Progenitor cell of endocrine pancreas (in vitro differentiated cells): Measurements from ENCODE around the gene CTCFL. TPM values are rescaled to one million over a fixed set of nuclear protein-coding genes. Genes with fewer than 3 reads are reported as not detected.

Experiments used
- DNase-seq: peaks from one replicate; pipeline ENCODE4 v3.0.0; 2021; ENCODE audit warnings: low spot score; ENCODE audit not compliant: unreplicated experiment
- H3K27ac Mint-ChIP-seq: 2 replicates; pipeline ENCODE4 v1.8.0; 2021; ENCODE audit warnings: mild to moderate bottlenecking, moderate library complexity, mixed read lengths
- H3K27me3 Mint-ChIP-seq: 2 replicates; pipeline ENCODE4 v1.8.0; 2021; ENCODE audit warnings: mixed read lengths
- H3K36me3 Mint-ChIP-seq: 2 replicates; pipeline ENCODE4 v1.8.0; 2022; ENCODE audit warnings: mixed read lengths; ENCODE audit not compliant: insufficient read depth
- H3K4me1 Mint-ChIP-seq: 2 replicates; pipeline ENCODE4 v1.8.0; 2021; ENCODE audit warnings: low read depth, mixed read lengths
- H3K4me3 Mint-ChIP-seq: 2 replicates; pipeline ENCODE4 v1.8.0; 2021; ENCODE audit warnings: low read depth, mild to moderate bottlenecking, moderate library complexity, mixed read lengths
- H3K9me3 Mint-ChIP-seq: 2 replicates; pipeline ENCODE4 v1.8.0; 2021; ENCODE audit warnings: low read depth, mixed read lengths
- CTCF ChIP-seq: fragments of 200-600 bp; sonication (generic); IDR thresholded peaks from one replicate; pipeline ENCODE4 v1.5.0; 2021; ENCODE audit warnings: antibody characterized with exemption, mild to moderate bottlenecking; ENCODE audit not compliant: unreplicated experiment
- total RNA-seq: library from RNA; stranded (reverse); gene quantifications from 2 replicates; pipeline ENCODE4 v1.2.1, GENCODE V29; 2021

CTCFL gene
- total RNA-seq, 1 donor from 2014 or later, result not detected

- no peak for DNase-seq
- Mint-ChIP-seq H3K27me3 (peaks cover 23% of the 10 kb centered on the region), H3K4me1 (peaks cover 6% of the 10 kb centered on the region), H3K36me3 (no peaks in the 10 kb centered on the region), H3K4me3 (no peak overlapping the region), H3K9me3 (no peaks in the 10 kb centered on the region), H3K27ac (no peak overlapping the region)
- no peak for TF ChIP-seq CTCF
Measured at GRCh38 chr20:57526087-57526884, 1.3 kb upstream of the CTCFL start.

GRCh38 chr20:57525328-57526086 is 567 bp upstream of the CTCFL start:
- no peak for TF ChIP-seq CTCF
- no peak for DNase-seq
- Mint-ChIP-seq H3K9me3 (no peaks in the 10 kb centered on the region), H3K27ac (no peak overlapping the region), H3K36me3 (no peaks in the 10 kb centered on the region), H3K4me3 (no peak overlapping the region), H3K4me1 (peaks cover 6% of the 10 kb centered on the region), H3K27me3 (peaks cover 27% of the 10 kb centered on the region)

GRCh38 chr20:57523782-57524181 is 1.2 kb downstream of the CTCFL start:
- H3K27me3 Mint-ChIP-seq, result peaks cover 27% of the 10 kb centered on the region
- H3K4me3 Mint-ChIP-seq, result no peak overlapping the region
- no peak overlapping the region for H3K27ac Mint-ChIP-seq
- no peak for TF ChIP-seq CTCF
- H3K36me3 Mint-ChIP-seq, result no peaks in the 10 kb centered on the region
- no peak for DNase-seq
- H3K9me3 Mint-ChIP-seq, result no peaks in the 10 kb centered on the region
- H3K4me1 Mint-ChIP-seq, result peaks cover 6% of the 10 kb centered on the region

GRCh38 chr20:57522380-57523140 is 2.4 kb downstream of the CTCFL start:
- Mint-ChIP-seq H3K27me3 (peaks cover 23% of the 10 kb centered on the region), H3K36me3 (no peaks in the 10 kb centered on the region)

More at GRCh38 chr20:57522380-57523140, 2.4 kb downstream of the CTCFL start:
- no peak overlapping the region for H3K27ac Mint-ChIP-seq
- H3K4me3 Mint-ChIP-seq, result no peak overlapping the region
- TF ChIP-seq CTCF, result no peak
- DNase-seq, result no peak
- peaks cover 6% of the 10 kb centered on the region for H3K4me1 Mint-ChIP-seq
- no peaks in the 10 kb centered on the region for H3K9me3 Mint-ChIP-seq
